Activated naive CD4-positive, alpha-beta T cell treated with anti-CD3 and anti-CD28 coated beads, Interleukin-2, amount 50 U/mL, for 16 hours (primary cell): ENCODE results near the gene TMEM200B.
"Not testable (repeated sequence)": the region's sequence is repeated elsewhere in the genome, so short reads cannot be mapped to it uniquely, and the experiment has no call there.

ENCODE experiments used
- DNase-seq: peaks from one replicate; pipeline ENCODE4 v3.0.0-alpha.2; 2020

TMEM200B gene

GRCh38 chr1:29105822-29106221 lies 17.9 kb downstream of the TMEM200B start:
- DNase-seq: no peak

GRCh38 chr1:29100487-29100886 lies 23.2 kb downstream of the TMEM200B start:
- DNase-seq: no peak

DNA sequence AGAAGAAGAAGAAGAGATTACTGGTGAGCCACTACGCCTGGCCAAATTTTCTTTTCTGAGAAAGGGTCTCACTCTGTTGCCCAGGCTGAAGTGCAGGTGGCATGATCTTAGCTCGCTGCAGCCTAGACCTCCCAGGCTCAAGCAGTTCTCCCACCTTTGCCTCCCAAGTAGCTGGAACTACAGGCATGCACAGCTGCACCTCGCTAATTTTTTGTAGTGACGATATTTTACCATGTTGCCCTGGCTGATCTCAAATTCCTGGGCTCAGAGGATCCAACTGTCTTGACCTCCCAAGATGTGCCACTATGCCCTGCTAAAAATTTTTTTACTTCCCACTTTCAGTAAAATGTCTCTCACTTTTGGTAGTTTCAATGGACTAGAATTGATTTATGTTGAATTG lies 24.4 kb downstream of the TMEM200B start:
- DNase-seq: no peak

- no peak for DNase-seq
Measured at GRCh38 chr1:29096231-29096886, 27.3 kb downstream of the TMEM200B start.

GRCh38 chr1:29094954-29095353 lies 28.7 kb downstream of the TMEM200B start:
- no peak for DNase-seq

DNA sequence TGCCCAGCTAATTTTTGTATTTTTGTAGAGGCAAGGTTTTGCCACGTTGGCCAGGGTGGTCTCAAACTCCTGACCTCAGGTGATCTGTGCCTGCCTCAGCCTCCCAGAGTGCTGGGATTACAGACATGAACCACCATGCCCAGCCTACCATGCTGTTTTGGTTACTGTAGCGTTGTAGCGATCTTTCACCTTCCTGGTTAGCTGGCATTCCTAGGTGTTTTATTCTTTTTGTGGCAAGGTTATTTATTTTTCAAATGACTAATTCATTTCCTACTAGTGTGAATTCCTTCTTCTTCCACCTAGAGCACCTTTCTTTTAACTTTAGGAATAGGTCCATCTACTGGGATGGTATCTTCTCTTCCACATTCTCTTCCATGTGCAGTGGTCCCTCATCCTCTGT lies 29.3 kb downstream of the TMEM200B start:
- no peak for DNase-seq

- DNase-seq: not testable (repeated sequence)
Measured at GRCh38 chr1:29092704-29093103, 31.0 kb downstream of the TMEM200B start.

DNA sequence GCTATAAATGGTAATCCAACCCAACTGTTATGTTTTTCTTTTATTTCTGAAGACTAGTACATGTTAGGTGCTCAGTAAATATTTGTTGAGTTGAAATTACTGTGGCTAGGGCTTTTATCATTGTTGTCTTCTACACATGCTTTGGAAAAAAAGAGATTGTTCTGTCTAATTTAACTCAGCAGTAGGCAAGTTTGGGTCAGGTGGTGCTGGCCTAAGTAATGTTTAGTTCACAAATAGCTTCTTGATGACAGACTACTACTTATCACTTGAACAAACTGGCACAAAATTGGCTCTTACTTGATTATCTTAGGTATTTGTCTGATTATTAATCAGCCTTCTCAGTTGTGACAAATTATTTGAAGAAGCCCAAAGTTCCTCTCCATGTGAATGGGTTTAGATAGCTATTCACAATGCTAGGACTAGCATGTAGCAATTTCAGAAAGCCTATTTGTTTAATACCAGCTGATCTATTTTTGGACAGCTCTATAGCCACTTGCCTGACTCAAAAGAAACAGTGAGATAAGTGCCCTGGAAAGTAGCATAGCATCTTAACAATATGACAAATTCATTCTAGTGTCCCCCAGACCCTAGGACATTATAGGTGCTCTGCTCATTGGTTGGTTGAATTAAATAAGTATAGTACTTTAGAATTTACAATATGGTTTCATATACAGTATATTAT lies 32.6 kb downstream of the TMEM200B start:
- DNase-seq: no peak

GRCh38 chr1:29084196-29084521 lies 39.5 kb downstream of the TMEM200B start:
- DNase-seq: no peak

DNA sequence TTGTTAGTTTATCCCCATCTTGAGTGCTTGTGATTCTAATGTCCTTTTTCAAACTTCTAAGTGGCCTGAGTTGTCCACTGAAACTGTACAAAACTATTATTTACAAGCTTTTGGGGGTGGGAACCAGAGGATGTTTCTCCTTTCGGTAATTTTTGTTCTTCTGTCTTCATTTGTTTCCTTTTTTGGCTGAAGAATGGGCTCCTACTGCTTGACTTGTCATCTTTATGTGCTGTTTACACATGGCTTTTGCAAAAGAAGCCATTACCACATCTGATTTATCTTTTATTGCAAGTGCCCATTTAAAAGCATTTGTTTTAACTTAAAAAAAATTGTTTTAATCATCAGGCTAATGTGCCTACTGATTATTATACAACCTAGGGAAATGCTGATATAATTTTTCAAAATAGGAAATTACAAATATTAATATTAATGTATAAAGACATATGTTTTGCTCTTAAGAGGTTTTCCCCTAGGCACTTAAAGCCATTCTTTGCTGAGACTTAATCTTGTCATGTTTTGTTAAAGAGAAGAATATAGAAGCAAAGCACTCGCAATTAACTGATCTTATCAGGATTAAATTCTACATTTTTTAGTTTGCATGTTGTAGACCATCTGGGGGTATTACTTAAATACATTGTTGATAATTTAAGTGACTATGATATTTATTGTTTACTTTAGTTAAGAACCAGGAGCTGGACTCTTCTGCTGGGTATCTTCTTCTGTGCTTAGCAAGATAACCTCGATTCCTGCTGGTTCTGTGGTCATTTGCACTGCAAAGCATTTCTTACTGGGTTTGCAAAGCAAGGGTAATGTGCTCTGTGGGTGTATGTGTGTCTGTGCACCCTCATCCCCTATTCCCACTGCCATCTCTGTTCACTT lies 40.1 kb downstream of the TMEM200B start:
- no peak for DNase-seq

- no peak for DNase-seq
Measured at GRCh38 chr1:29082519-29082918, 41.2 kb downstream of the TMEM200B start.

DNA sequence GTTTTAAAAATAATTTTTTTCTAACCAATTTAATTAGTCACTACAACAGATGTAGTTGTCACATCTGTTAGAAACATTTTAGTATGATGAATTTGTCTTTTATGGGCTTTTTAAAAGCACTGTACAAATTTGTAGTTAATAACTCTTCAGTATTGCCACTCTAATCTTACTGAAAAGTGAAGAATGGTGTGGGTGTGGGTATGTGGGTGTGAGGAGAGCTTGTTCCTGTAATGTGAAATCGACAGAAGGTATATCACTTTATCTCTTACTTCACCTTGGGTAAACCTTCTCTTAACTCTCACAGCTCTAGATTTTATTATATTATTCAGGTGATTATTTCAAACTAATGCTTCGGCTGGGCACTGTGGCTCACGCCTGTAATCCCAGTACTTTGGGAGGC lies 42.5 kb downstream of the TMEM200B start:
- DNase-seq: no peak

DNA sequence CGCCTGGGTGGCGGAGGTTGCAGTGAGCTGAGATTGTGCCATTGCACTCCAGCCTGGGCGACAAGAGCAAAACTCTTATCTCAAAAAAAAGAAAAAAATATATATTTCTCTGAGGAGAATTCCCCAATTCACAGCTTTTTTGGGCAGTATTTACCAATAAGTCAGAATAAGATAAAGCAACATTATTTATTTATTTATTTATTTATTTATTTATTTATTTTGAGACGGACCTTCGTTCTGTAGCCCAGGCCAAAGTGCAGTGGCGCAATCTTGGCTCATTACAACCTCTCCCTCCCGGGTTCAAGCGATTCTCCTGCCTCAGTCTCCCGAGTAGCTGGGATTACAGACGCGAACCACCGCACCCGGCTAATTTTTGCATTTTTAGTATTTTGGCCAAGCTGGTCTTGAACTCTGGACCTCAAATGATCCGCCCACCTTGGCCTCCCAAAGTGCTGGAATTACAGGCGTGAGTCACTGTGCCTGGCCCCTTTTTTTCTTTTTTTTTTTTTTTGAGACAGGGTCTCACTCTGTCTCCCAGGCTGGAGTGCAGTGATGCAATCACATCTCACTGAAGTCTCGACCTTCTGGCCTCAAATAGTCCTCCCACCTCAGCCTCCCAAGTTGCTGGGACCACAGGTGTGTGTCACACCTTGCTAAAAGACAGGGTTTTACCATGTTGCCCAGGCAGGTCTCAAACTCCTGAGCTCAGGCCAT lies 43.6 kb downstream of the TMEM200B start:
- DNase-seq: not testable (repeated sequence)

GRCh38 chr1:29077155-29077554 lies 46.5 kb downstream of the TMEM200B start:
- DNase-seq: no peak
